Activated naive CD8-positive, alpha-beta T cell treated with anti-CD3 and anti-CD28 coated beads, Interleukin-2, amount 10 ng/mL, durations not matched to agents 7 days and 5 days (primary cell): ENCODE data around the gene BOD1L2. TPM values are rescaled to one million over a fixed set of nuclear protein-coding genes. Genes with fewer than 3 reads are reported as not detected.

Source experiments
- ATAC-seq: fragments of 150-1000 bp; cut with Tn5 transposase; one replicate; pipeline ENCODE4 v1.10.0; 2021; ENCODE audit warnings: low read depth, moderate library complexity
- POLR2A ChIA-PET: fragments of 350-600 bp; sonication (Branson Sonifier 250); formaldehyde crosslinking; loops from one replicate; lab custom pipeline; 2021; ENCODE audit warnings: antibody characterized with exemption; lab: Charles Lee
- DNase-seq: peaks from one replicate; pipeline ENCODE4 v3.0.0; 2021
- H3K27ac Mint-ChIP-seq: one replicate; pipeline ENCODE4 v1.8.0; 2022; ENCODE audit warnings: mild to moderate bottlenecking, mixed read lengths
- H3K27me3 Mint-ChIP-seq: one replicate; pipeline ENCODE4 v1.8.0; 2022; ENCODE audit warnings: mild to moderate bottlenecking, moderate library complexity, mixed read lengths
- H3K36me3 Mint-ChIP-seq: one replicate; pipeline ENCODE4 v1.8.0; 2021; ENCODE audit warnings: mild to moderate bottlenecking, mixed read lengths
- H3K4me1 Mint-ChIP-seq: one replicate; pipeline ENCODE4 v1.8.0; 2021; ENCODE audit warnings: mixed read lengths
- H3K4me3 Mint-ChIP-seq: one replicate; pipeline ENCODE4 v1.8.0; 2022; ENCODE audit warnings: mild to moderate bottlenecking, moderate library complexity, mixed read lengths
- H3K9me3 Mint-ChIP-seq: one replicate; pipeline ENCODE4 v1.8.0; 2021; ENCODE audit warnings: mixed read lengths
- total RNA-seq, 2 experiments: library from RNA; stranded (reverse); gene quantifications; one replicate each; pipeline ENCODE4 v1.2.3, GENCODE V29; 2021

BOD1L2 gene
- total RNA-seq, 2 experiments from 2014 or later, result not detected

DNA sequence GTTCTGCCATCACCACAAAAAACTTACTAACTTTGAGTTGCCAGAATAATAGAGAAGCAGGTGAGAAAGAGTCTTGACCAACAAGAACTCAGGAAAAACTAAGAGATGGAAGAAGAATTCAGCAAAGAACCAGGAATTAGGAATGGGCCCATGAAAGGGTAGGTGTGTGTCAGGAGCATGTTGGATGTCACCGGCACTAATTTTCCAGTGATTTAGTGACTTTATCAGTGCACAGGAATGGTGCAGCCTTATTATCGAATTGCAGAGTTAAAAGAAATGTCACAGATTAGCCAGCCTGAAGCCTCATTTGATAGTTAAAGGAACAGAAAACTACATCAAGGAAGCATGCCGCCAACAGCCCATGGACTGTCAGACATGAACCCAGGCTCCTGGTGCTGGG lies 9.0 kb upstream of the BOD1L2 start:
- ATAC-seq (no peak), DNase-seq (no peak)
- Mint-ChIP-seq H3K27me3 (no peaks in the 10 kb centered on the region), H3K27ac (no peak overlapping the region), H3K36me3 (no peaks in the 10 kb centered on the region), H3K9me3 (peaks cover 4% of the 10 kb centered on the region), H3K4me3 (no peak overlapping the region), H3K4me1 (no peaks in the 10 kb centered on the region)
- POLR2A ChIA-PET, result no interaction called here

DNA sequence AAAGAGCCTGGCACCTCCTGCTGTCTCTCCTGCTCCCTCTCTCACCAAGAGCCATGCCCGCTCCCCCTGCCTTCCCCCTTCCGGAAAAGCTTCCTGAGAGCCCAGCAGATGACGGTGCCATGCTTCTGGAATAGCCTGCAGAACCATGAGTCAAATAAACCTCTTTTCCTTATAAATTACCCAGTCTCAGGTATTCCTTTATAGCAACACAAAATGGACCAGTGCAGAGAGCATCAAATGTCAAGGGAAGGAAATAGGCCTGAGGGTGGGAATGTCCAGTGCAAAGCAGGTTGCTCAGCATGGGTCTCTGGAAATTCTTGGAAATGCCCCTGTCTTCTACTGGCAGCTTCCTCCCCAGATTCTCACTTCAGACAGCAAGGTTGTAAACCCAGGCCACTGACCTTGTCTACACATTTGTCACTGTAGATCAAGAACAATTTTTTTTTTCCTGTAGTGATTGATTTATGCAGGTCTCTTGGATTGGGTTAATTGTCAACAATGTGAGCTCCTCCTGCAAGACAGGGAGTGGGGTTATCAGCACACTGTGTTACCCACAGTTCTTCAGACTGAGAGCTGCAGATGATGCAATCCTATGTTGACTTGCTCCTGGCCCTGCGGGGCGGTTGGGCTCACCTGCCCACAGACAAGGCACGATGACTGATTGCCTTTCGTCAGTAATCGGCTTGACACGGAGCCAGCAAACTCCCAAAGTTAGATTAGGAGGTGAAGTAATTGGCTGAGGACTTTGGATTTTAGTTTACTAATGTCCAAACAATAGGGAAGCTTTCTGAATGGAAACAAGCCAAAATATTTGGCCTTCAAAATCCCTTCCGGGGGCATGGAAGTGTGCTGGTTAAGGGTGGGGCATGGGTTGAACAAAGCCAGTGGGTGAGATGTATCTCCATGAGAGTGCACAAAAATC lies 5.4 kb upstream of the BOD1L2 start:
- POLR2A ChIA-PET, result no interaction called here
- DNase-seq, result no peak
- Mint-ChIP-seq H3K4me1 (no peaks in the 10 kb centered on the region), H3K36me3 (no peaks in the 10 kb centered on the region), H3K9me3 (peaks cover 4% of the 10 kb centered on the region), H3K27me3 (no peaks in the 10 kb centered on the region), H3K27ac (no peak overlapping the region), H3K4me3 (no peak overlapping the region)
- no peak for ATAC-seq

DNA sequence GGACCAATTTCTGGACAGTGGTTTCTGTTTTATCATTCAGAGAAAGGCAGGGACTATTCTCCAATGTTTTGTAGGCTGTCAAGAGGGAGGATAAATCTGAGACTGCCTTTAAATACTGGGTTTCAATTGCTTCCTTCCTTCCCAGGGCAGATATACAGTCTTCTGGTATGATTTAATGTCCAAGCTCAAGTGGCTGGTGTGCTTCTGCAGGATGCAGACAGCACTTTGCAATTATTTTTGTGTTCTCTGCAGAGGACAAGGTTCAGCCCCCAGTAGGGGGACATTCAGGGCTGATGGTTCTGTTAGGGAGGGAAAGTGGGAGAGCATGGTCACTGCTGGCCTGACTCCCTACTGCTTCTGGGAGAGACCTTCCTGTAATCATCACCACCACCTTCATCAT lies 4.6 kb upstream of the BOD1L2 start:
- ATAC-seq, result no peak
- Mint-ChIP-seq H3K27ac (no peak overlapping the region), H3K9me3 (peaks cover 2% of the 10 kb centered on the region), H3K4me1 (no peaks in the 10 kb centered on the region), H3K27me3 (no peaks in the 10 kb centered on the region), H3K36me3 (no peaks in the 10 kb centered on the region), H3K4me3 (no peak overlapping the region)
- POLR2A ChIA-PET, result no interaction called here
- no peak for DNase-seq

DNA sequence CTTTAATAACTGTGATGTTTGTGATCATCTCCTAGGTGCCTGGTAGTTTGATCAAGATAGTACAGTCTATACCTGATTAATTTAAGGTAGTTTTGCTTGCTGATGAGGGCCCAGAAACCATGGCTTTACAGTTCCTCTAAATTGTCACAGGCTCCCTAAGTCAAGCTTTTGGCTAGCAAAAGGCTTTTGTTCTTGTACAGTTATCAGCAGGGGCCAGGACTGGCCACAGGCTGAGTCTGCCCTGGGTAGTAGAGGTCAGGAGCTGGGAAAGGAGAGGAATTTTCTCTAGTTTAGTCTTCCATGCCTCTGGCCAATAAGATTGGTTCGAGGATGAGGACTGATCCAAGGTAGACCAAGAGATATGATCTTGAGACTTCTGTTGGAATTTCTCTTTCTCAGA lies 3.6 kb upstream of the BOD1L2 start:
- H3K9me3 Mint-ChIP-seq, result peaks cover 2% of the 10 kb centered on the region
- no peaks in the 10 kb centered on the region for H3K36me3 Mint-ChIP-seq
- DNase-seq (no peak), ATAC-seq (no peak)
- no peaks in the 10 kb centered on the region for H3K4me1 Mint-ChIP-seq
- H3K27ac Mint-ChIP-seq, result no peak overlapping the region
- POLR2A ChIA-PET, result no interaction called here
- H3K27me3 Mint-ChIP-seq, result peaks cover 3% of the 10 kb centered on the region
- no peak overlapping the region for H3K4me3 Mint-ChIP-seq

DNA sequence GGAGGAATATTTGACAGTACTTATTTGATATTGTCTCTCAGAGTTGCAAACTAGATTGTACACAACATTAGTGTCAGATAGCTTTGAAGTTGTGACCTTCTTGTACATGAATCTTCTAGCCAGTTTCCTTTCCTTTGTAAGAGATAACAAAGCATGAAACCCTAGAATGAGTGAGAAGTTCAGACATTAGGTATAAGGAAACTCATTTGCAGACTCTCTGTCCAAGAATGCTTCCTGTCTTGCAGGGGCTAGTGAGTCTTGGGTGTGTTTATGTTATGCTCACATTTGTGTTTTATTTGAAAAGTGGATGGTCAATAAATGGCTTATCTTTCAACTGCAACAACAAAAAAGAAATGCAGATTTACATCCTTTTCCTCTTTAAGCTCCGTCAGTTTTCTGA lies 1.4 kb downstream of the BOD1L2 start:
- H3K4me3 Mint-ChIP-seq, result no peak overlapping the region
- POLR2A ChIA-PET, result no interaction called here
- peaks cover 25% of the 10 kb centered on the region for H3K27me3 Mint-ChIP-seq
- DNase-seq, result no peak
- no peaks in the 10 kb centered on the region for H3K9me3 Mint-ChIP-seq
- ATAC-seq, result no peak
- no peaks in the 10 kb centered on the region for H3K36me3 Mint-ChIP-seq
- no peak overlapping the region for H3K27ac Mint-ChIP-seq
- H3K4me1 Mint-ChIP-seq, result peaks cover 3% of the 10 kb centered on the region

DNA sequence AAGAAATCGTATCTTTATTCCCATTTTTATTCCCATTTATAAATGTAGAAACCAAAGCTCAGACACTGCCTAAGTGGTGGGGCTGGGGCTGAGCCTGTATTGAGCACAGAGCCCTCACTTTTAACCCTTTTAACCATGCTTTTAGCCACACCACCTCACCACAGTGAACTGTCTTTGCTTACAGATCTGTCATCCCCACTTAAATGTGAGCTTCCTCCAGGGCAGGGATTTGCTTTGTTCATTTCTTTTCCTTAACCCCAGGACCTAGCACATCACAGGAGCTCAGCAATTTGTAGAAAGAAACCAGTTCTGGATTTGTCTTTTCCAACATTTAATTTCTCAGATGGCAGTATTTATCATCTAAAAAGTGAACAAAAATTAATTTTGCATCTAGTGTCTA lies 2.2 kb downstream of the BOD1L2 start:
- Mint-ChIP-seq H3K9me3 (no peaks in the 10 kb centered on the region), H3K36me3 (no peaks in the 10 kb centered on the region), H3K27me3 (peaks cover 25% of the 10 kb centered on the region), H3K4me1 (peaks cover 3% of the 10 kb centered on the region), H3K4me3 (no peak overlapping the region), H3K27ac (no peak overlapping the region)
- POLR2A ChIA-PET, result no interaction called here
- ATAC-seq, result no peak
- no peak for DNase-seq

DNA sequence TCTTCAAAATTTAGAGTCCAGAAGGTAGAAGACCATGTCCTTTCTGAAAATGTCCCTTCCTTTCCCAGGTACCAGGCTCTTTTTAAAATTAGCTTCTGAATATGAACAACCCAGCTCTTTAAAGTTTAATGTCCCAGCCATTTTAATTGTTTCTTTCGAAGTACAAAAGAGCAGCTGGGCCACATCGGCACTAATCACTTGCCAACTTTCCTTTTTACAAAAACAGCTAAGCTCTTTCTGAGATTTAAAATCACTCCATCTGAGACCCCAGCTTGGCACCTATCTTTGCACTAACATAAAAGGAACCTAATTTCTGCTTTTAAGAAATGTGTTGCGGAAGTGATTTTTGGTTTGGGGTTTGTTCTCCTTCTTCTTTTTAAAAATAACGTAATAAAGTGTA lies 2.6 kb downstream of the BOD1L2 start:
- Mint-ChIP-seq H3K27ac (no peak overlapping the region), H3K9me3 (no peaks in the 10 kb centered on the region), H3K36me3 (no peaks in the 10 kb centered on the region), H3K27me3 (peaks cover 25% of the 10 kb centered on the region), H3K4me1 (peaks cover 3% of the 10 kb centered on the region), H3K4me3 (no peak overlapping the region)
- ATAC-seq (no peak), DNase-seq (no peak)
- POLR2A ChIA-PET, result no interaction called here

DNA sequence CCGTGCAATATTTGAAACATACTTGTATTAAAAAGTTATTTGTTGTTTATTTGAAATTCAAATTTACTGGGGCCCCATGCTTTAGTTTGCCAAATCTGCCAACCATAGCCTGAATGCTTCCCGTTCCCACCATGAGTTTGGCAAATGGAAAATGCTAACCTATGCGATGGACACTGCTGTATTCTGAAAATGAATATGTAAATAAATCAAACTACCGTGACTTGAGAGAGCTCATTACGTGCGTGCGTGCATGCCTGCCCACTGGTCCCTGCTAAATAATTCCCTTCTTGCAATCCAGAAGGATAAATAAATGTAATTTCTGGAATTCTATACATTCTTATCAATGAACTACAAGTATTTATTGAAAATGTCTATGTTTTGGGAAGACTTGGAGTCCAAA lies 3.2 kb downstream of the BOD1L2 start:
- ATAC-seq, result no peak
- no peak for DNase-seq
- POLR2A ChIA-PET, result no interaction called here
- Mint-ChIP-seq H3K4me3 (no peak overlapping the region), H3K4me1 (peaks cover 3% of the 10 kb centered on the region), H3K9me3 (no peaks in the 10 kb centered on the region), H3K27ac (no peak overlapping the region), H3K27me3 (peaks cover 25% of the 10 kb centered on the region), H3K36me3 (no peaks in the 10 kb centered on the region)

DNA sequence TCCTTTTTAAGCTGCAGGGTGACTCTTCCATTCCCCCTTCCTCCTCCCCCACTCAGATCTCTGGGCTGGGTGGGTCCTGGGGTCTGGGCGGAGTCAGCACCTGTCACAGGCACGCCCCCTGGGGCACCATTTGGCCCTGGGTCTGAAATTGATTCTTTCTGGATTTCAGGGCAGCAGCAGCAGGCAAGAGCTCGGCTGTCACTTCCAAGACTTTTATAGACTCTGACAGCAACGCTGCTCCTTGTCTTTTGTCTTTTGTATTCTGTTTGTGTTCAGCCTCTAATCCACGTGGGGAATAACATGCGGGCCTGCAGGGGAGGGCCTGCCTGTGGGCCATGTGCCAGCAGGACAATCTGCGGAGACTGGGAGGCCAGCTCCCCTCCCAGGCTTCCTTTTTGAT lies 3.9 kb downstream of the BOD1L2 start:
- POLR2A ChIA-PET, result no interaction called here
- H3K27me3 Mint-ChIP-seq, result peaks cover 25% of the 10 kb centered on the region
- DNase-seq, result no peak
- H3K27ac Mint-ChIP-seq, result no peak overlapping the region
- no peak for ATAC-seq
- no peaks in the 10 kb centered on the region for H3K9me3 Mint-ChIP-seq
- no peaks in the 10 kb centered on the region for H3K36me3 Mint-ChIP-seq
- peaks cover 3% of the 10 kb centered on the region for H3K4me1 Mint-ChIP-seq
- no peak overlapping the region for H3K4me3 Mint-ChIP-seq

DNA sequence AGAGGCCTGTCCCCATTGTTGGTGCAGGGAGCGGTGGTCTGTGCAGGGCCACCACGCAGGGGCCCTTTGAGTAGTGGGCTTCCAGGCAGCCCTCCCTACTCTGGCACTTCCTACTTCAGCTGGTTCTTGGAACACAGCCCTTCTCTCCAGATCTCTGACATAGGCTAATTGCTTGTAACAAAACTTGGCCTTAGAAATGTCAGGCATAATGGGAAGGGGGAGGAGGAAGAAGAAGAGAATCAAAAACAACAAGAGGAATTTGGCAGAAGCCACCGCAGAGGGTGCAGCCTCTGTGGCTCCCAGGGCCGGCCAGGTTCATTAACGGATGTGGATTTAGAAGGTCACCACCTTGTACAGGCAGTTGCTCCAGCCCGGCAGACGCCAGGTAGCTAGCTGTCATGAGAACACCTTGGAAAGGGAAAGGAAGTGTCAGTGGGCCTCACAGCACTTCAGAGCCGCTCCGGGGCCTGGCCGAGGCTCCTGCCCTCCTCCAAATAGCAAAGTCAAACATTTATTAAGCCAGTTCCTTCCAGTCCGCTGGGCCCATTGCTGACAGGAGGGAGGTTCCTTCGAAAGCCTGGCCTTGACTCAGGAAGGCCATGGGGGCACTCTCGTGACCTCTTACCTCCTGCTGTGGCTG lies 7.4 kb downstream of the BOD1L2 start:
- Mint-ChIP-seq H3K4me3 (no peak overlapping the region), H3K9me3 (no peaks in the 10 kb centered on the region), H3K4me1 (peaks cover 5% of the 10 kb centered on the region), H3K36me3 (no peaks in the 10 kb centered on the region), H3K27me3 (peaks cover 20% of the 10 kb centered on the region), H3K27ac (no peak overlapping the region)
- POLR2A ChIA-PET, result interaction anchor here (0.6 kb wide), 1 partner anchor 1718 kb away, joined by 4 read pairs; no protein-coding TSS in a partner anchor
- ATAC-seq (no peak), DNase-seq (no peak)

DNA sequence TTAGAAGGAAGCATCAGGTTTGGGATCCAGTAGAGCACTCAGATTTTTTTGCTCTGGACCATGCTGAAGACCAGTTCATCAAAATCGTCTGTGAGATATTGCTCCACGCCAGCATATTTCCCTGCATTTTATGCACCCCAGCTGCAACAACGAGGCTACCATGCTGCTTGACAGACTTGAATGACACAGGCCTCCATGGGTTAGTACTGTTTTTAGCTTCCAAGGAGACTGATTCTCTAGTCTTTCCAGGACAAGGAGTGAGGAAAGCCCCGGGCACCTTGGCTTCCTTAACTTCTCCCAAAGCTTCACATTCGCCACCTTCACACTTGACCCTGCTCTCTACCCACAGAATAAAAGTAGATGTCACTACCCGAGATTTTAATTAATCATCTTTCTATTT lies 17.5 kb downstream of the BOD1L2 start:
- peaks cover 1% of the 10 kb centered on the region for H3K9me3 Mint-ChIP-seq
- ATAC-seq (no peak), DNase-seq (no peak)
- POLR2A ChIA-PET, result no interaction called here
- peaks cover 2% of the 10 kb centered on the region for H3K27me3 Mint-ChIP-seq
- H3K4me3 Mint-ChIP-seq, result no peak overlapping the region
- no peaks in the 10 kb centered on the region for H3K36me3 Mint-ChIP-seq
- no peak overlapping the region for H3K27ac Mint-ChIP-seq
- H3K4me1 Mint-ChIP-seq, result no peaks in the 10 kb centered on the region

DNA sequence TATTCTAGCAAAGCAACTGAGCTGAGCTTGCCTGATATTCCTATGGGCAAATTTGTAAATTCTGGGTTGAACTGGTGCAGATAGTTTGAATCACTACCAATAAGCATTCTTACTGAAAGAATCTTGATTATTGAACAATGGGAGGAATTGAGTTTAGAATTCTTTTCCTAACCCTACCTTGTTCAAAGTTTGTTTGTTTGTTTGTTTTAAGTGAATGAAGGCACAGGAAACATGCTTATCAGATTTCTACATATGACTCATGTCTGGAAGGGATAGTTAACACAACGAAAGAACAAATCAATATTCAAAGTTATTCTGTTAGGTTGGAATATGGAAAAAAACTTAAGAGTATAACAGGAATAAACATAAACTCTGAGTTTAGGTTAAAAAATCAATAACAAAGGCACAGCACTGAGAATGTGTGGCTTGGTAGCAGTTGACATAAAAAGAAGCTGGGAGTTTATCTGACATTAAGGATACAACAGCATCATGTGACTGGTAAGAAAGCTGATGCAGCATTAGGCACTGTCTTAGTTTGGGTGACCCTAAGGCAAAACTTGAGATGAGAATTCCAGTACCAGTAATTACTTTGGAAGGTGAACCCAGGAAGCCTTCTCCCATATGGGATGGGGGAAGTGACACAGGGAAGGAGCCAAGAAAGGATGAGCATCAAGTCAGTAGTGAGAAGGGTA lies 20.9 kb downstream of the BOD1L2 start:
- POLR2A ChIA-PET, result no interaction called here
- no peak overlapping the region for H3K27ac Mint-ChIP-seq
- H3K9me3 Mint-ChIP-seq, result peaks cover 1% of the 10 kb centered on the region
- DNase-seq (no peak), ATAC-seq (no peak)
- peaks cover 2% of the 10 kb centered on the region for H3K27me3 Mint-ChIP-seq
- H3K4me1 Mint-ChIP-seq, result no peaks in the 10 kb centered on the region
- H3K4me3 Mint-ChIP-seq, result no peak overlapping the region
- H3K36me3 Mint-ChIP-seq, result no peaks in the 10 kb centered on the region

DNA sequence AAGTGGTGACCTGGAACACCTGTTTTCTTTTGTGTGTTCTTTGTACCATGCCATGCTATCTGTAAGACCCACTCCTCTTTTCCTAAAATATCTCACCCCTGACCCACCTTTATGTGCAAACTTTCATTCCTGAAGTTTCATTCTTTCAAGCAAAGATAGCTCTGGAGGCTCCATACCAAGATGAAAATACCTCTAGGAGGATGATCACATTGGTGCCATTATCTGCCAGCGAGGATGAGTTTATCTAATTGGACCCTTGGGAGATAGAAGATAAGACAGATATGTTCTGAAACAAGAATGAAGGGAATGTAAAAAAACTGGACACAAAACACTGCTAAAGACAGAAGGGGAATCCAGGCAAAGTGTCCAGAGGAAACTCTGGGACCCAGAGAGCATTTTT lies 24.1 kb downstream of the BOD1L2 start:
- no peak overlapping the region for H3K27ac Mint-ChIP-seq
- H3K9me3 Mint-ChIP-seq, result peaks cover 2% of the 10 kb centered on the region
- H3K4me3 Mint-ChIP-seq, result no peak overlapping the region
- no peaks in the 10 kb centered on the region for H3K36me3 Mint-ChIP-seq
- peaks cover 2% of the 10 kb centered on the region for H3K27me3 Mint-ChIP-seq
- no peak for ATAC-seq
- POLR2A ChIA-PET, result no interaction called here
- H3K4me1 Mint-ChIP-seq, result no peaks in the 10 kb centered on the region
- DNase-seq, result no peak
